GM18517 (cell line): Measurements from ENCODE around the gene RASSF5.

Experiments
- ATAC-seq: cut with Tn5 transposase; IDR thresholded peaks from one replicate; pipeline ENCODE4 v1.9.1; 2021; ENCODE audit warnings: mild to moderate bottlenecking, moderate library complexity; ENCODE audit not compliant: unreplicated experiment

The RASSF5 gene

GRCh38 chr1:206540044-206540780 lies 32.9 kb downstream of the RASSF5 start:
- ATAC-seq: no peak

- ATAC-seq: no peak
Observed at GRCh38 chr1:206541236-206541833, 34.0 kb downstream of the RASSF5 start.

GRCh38 chr1:206544562-206545257 lies 37.4 kb downstream of the RASSF5 start:
- no peak for ATAC-seq

- ATAC-seq: no peak
Observed at GRCh38 chr1:206545351-206545750, 38.0 kb downstream of the RASSF5 start.

GRCh38 chr1:206547104-206547503 lies 39.8 kb downstream of the RASSF5 start:
- ATAC-seq: no peak

GRCh38 chr1:206550446-206550845 lies 43.1 kb downstream of the RASSF5 start:
- no peak for ATAC-seq

GRCh38 chr1:206551296-206551985 lies 44.1 kb downstream of the RASSF5 start:
- no peak for ATAC-seq

GRCh38 chr1:206551986-206552326 lies 44.6 kb downstream of the RASSF5 start:
- no peak for ATAC-seq

GRCh38 chr1:206554211-206554610 lies 46.9 kb downstream of the RASSF5 start:
- no peak for ATAC-seq

GRCh38 chr1:206554701-206555472 lies 47.6 kb downstream of the RASSF5 start:
- ATAC-seq: no peak

- no peak for ATAC-seq
Observed at GRCh38 chr1:206555473-206555935, 48.2 kb downstream of the RASSF5 start.

GRCh38 chr1:206556047-206556749 lies 48.9 kb downstream of the RASSF5 start:
- ATAC-seq: peak; percentile 34

- ATAC-seq: peak; percentile 47
Observed at GRCh38 chr1:206556750-206557635, 49.7 kb downstream of the RASSF5 start.

- ATAC-seq: no peak
Observed at GRCh38 chr1:206557636-206558473, 50.5 kb downstream of the RASSF5 start.

- no peak for ATAC-seq
Observed at GRCh38 chr1:206558794-206559671, 51.7 kb downstream of the RASSF5 start.

- no peak for ATAC-seq
Observed at GRCh38 chr1:206559672-206559995, 52.3 kb downstream of the RASSF5 start.

GRCh38 chr1:206560007-206560716 lies 52.8 kb downstream of the RASSF5 start:
- ATAC-seq: no peak
